Activated CD8-positive, alpha-beta memory T cell treated with anti-CD3 and anti-CD28 coated beads, Interleukin-2, amount 10 ng/mL, durations not matched to agents 7 days and 5 days (primary cell): ENCODE data around the gene MRPL49. TPM values are rescaled to one million over a fixed set of nuclear protein-coding genes. Genes with fewer than 3 reads are reported as not detected.
"Not testable (repeated sequence)": the region's sequence is repeated elsewhere in the genome, so short reads cannot be mapped to it uniquely, and the experiment has no call there.

Source experiments
- ATAC-seq: fragments of 150-1000 bp; cut with Tn5 transposase; one replicate; pipeline ENCODE4 v1.10.0; 2021; ENCODE audit warnings: moderate library complexity
- CTCF ChIA-PET: fragments of 350-600 bp; sonication (Branson Sonifier 250); formaldehyde crosslinking; loops from one replicate; lab custom pipeline; 2021; ENCODE audit warnings: antibody characterized with exemption; lab: Charles Lee
- DNase-seq: peaks from one replicate; pipeline ENCODE4 v3.0.0-alpha.2; 2020
- H3K27ac Mint-ChIP-seq: one replicate; pipeline ENCODE4 v1.8.0; 2021; ENCODE audit warnings: mild to moderate bottlenecking, mixed read lengths
- H3K27me3 Mint-ChIP-seq: one replicate; pipeline ENCODE4 v1.8.0; 2021; ENCODE audit warnings: mixed read lengths
- H3K36me3 Mint-ChIP-seq: one replicate; pipeline ENCODE4 v1.8.0; 2021; ENCODE audit warnings: mild to moderate bottlenecking, mixed read lengths
- H3K4me1 Mint-ChIP-seq: one replicate; pipeline ENCODE4 v1.8.0; 2021; ENCODE audit warnings: mixed read lengths
- H3K4me3 Mint-ChIP-seq: one replicate; pipeline ENCODE4 v1.8.0; 2021; ENCODE audit warnings: mild to moderate bottlenecking, moderate library complexity, mixed read lengths
- H3K9me3 Mint-ChIP-seq: one replicate; pipeline ENCODE4 v1.8.0; 2022; ENCODE audit warnings: low read depth, mixed read lengths
- total RNA-seq, 2 experiments: library from RNA; stranded (reverse); gene quantifications; one replicate each; pipeline ENCODE4 v1.2.3, GENCODE V29; 2021

MRPL49 gene
- total RNA-seq, 2 experiments from 2014 or later: 42.0 to 61.7 TPM

DNA sequence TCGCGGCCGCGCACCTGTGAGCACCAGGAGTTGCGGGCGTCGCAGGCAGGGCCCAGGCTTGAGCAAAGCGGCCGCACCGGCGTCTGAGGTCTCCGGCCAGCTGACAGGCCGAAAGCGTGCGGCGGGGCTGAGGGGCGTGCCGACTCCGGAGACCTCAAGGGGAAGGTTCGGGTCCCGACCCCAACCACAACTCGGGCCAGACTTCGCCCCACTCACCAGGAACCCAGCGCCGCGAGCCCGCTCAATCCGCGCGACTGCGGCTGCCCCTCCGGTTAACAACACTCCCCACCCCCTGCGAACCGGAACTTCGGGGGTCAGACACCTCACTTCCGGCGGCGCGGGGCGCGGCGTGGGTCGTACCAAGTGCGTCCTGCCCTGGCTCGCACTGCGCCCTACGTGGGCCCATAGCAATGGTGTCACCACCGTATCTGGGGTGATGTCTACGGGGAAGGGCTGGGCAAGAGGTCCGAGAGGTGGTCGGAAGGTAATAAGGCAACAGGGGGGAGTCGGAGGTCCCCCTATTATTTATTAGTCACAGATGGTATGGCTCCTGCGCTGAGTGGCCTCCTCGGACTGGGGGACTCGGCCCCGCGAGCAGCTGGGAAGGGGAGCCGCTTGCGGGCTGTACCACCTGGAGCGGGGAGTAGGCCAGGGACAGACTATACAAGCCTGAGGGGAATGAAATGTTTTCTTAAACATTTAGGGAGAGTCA is 12.3 kb downstream of the MRPL49 start, which contains the start of gene SYVN1:
SYVN1 (minus strand) TSS at position 280 of the 712 bp plus-strand sequence. CDS start 918 bp downstream, outside the sequence.
- peak; percentile 93 for DNase-seq
- Mint-ChIP-seq H3K4me3 (peak within 1 kb of the TSS; percentile 96), H3K27me3 (no peaks in the 10 kb centered on the region), H3K4me1 (peaks cover 34% of the 10 kb centered on the region), H3K27ac (peak within 1 kb of the TSS; percentile 100), H3K9me3 (no peaks in the 10 kb centered on the region), H3K36me3 (peaks cover 5% of the 10 kb centered on the region)
- peak; percentile 82 for ATAC-seq
- CTCF ChIA-PET: interaction anchor here (0.6 to 4.3 kb wide), 20 partner anchors 9 to 390 kb away, joined by 3 to 31 read pairs (median 4); partner anchors contain the start of genes ARL2, CAPN1, CDC42EP2 and CDCA5

DNA sequence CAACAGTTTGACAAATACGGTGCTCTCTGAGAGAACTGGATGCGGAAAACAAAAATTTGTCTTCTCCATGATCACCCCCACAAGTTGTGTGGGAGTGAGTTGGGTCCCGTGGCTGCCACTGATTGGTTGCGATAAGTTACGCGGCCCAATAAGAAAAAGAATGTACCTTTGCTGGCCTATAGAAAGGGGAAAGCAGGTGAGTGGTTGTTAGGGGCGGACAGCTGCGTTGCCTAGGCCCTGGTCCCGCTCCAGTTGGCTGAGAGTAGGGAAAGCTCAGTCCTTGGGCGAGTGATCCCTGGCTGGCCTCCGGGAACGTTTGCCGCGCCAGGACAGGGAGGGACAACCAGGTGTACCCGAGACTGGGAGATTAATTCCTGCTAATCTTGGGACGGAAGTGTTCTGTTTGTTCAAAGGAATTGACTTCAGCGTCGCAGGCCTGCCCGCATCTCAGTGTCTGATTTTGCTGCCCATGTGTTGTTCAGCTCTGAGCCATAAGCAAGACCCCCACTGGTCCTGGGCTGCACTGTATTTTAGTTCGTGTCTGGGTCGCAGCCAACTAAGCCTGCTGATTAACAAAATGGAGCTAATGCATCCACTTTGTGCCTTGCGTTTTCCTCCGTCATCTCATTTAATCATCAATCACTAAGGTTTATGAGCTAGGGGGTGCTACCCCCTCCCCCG is 13.0 kb downstream of the MRPL49 start:
- ATAC-seq (peak; percentile 91), DNase-seq (peak; percentile 93)
- Mint-ChIP-seq H3K36me3 (peaks cover 5% of the 10 kb centered on the region), H3K9me3 (no peaks in the 10 kb centered on the region), H3K27ac (peak overlapping the region; percentile 100), H3K4me3 (peak overlapping the region; percentile 96), H3K27me3 (peaks cover 3% of the 10 kb centered on the region), H3K4me1 (peaks cover 34% of the 10 kb centered on the region)
- CTCF ChIA-PET: interaction anchor here (0.6 to 4.3 kb wide), 24 partner anchors 9 to 391 kb away, joined by 3 to 31 read pairs (median 4); partner anchors contain the start of genes ARL2, CAPN1, CDC42EP2 and CDCA5

DNA sequence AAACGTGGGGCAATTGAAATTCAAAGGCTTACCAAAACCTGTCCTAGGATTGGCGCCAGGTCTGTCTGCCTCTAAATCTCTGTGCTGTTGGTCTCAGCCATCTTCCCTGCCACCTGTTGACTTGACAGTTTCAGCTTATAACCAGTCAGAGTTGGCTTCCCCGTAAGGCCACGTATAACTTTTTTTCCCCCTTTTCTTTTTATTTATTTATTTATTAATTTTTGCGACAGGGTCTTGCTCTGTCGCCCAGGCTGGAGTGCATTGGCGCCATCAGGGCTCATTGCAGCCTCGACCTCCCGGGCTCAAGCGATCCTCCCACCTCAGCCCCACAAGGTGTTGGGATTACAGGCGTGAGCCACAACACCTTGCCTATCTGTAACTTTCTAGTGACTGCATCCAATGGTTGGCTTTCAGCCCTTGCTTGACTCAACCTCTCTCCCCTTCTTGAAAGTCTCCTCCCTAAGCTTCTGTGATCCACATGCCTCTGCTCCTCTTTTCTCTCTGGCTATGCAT is 13.6 kb downstream of the MRPL49 start:
- H3K4me1 Mint-ChIP-seq: peaks cover 34% of the 10 kb centered on the region
- peaks cover 7% of the 10 kb centered on the region for H3K27me3 Mint-ChIP-seq

DNA sequence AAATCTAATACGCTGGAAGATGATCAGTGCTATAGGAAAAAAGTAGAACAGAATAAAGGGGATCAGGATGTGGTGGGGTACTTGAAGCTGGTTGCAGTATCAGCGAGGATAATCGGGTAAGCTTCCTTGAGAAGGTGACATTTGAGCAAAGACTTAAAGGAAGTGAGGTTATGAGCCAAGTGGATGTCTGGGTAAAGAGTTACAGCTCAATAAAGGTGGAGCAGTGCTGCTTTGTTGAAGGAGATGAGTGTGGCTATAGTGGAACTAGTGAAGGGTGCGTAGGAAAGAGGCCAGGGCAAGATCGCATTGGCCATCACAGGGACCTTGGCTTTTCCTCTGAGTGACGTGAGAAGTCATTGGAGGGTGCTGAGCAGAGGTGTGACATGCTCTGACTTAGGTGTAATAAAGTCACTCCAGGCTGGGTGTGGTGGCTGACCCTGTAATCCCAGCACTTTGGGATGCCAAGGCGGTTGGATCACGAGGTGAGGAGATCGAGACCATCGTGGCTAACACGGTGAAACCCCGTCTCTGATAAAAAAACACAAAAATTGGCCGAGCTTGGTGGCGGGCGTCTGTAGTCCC is 14.5 kb downstream of the MRPL49 start:
- Mint-ChIP-seq H3K27me3 (peaks cover 10% of the 10 kb centered on the region), H3K4me1 (peaks cover 34% of the 10 kb centered on the region), H3K36me3 (no peaks in the 10 kb centered on the region), H3K4me3 (peak overlapping the region; percentile 59), H3K27ac (peak overlapping the region; percentile 66), H3K9me3 (no peaks in the 10 kb centered on the region)
- ATAC-seq: no peak
- DNase-seq: no peak
- CTCF ChIA-PET: interaction anchor here (0.6 to 4.3 kb wide), 7 partner anchors 11 to 125 kb away, joined by 3 to 31 read pairs (median 5); partner anchors contain the start of genes ARL2 and TM7SF2

More for the DNA sequence above, 13.6 kb downstream of the MRPL49 start:
- Mint-ChIP-seq H3K27ac (peak overlapping the region; percentile 100), H3K36me3 (peaks cover 5% of the 10 kb centered on the region), H3K4me3 (peak overlapping the region; percentile 96), H3K9me3 (no peaks in the 10 kb centered on the region)
- CTCF ChIA-PET: interaction anchor here (0.6 to 4.3 kb wide), 22 partner anchors 12 to 391 kb away, joined by 3 to 31 read pairs (median 4); partner anchors contain the start of genes ARL2, CAPN1, CDC42EP2 and CDCA5
- DNase-seq: no peak
- ATAC-seq: no peak

DNA sequence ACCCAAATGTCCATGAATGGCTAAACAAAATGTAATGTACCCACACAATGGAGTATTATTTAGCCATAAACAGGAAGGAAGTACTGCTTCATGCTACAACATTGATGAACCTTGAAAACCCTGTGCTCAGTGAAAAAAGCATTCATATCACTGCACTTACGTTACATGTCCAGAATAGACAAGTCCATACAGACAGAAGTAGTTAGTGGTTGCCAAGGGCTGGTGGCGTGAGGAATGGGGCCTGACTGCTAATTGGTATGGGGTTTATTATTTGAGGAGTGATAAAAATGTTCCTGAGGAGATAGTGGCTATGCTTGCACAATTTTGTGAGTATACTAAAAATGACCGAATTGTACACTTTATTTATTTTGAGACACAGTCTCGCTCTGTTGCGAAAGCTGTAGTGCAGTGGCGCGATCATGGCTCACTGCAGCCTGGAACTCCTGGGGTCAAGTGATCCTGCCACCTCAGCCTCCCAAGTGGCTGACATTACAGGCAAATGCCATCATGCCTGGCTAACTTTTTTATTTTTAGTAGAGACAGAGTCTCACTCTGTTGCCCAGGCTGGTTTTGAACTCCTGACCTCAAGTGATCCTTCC is 19.9 kb downstream of the MRPL49 start:
- CTCF ChIA-PET: no interaction called here
- no peaks in the 10 kb centered on the region for H3K9me3 Mint-ChIP-seq
- no peak overlapping the region for H3K27ac Mint-ChIP-seq
- H3K27me3 Mint-ChIP-seq: peaks cover 25% of the 10 kb centered on the region
- H3K36me3 Mint-ChIP-seq: no peaks in the 10 kb centered on the region
- no peak overlapping the region for H3K4me3 Mint-ChIP-seq
- ATAC-seq (no peak), DNase-seq (no peak)
- H3K4me1 Mint-ChIP-seq: no peaks in the 10 kb centered on the region

DNA sequence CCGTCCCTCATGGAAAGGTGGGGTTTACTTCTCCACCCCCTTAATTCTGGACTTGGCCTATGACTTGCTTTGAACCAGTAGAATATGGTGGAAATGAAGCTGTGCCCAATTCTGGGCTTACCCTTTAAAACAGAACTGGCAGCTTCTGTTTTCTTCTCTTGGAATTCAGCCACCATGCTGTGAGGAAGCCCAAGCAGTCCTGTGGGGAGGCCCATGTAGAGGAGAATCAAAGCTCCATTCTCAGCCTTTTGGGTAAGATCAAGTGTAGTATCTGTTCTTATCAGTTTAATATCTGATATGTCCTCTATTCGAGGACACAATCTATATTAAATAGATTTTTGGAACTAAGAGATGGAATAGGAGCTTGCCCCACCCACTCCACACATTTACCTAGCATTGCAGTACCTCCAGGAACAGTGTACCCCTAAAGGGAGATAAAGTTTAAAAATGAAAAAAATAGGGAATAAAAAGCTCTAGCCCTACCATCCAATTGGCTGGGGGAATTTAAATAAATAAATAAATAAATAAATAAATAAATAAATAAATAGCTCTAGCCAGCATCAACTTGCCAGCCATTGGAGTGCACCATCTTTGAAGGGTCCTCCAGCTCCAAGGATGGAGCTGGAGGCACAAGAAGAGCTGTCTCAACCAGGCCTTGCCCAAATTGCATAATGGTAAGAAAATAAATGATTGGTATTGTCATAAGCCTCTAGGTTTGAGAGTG is 25.4 kb downstream of the MRPL49 start:
- no peak overlapping the region for H3K27ac Mint-ChIP-seq
- H3K9me3 Mint-ChIP-seq: no peaks in the 10 kb centered on the region
- CTCF ChIA-PET: interaction anchor here (0.6 to 1.4 kb wide), 7 partner anchors 8 to 479 kb away, joined by 3 to 7 read pairs (median 3); partner anchors contain the start of gene CDC42BPG
- H3K27me3 Mint-ChIP-seq: peaks cover 10% of the 10 kb centered on the region
- no peaks in the 10 kb centered on the region for H3K36me3 Mint-ChIP-seq
- DNase-seq (no peak), ATAC-seq (no peak)
- peaks cover 17% of the 10 kb centered on the region for H3K4me1 Mint-ChIP-seq
- H3K4me3 Mint-ChIP-seq: no peak overlapping the region

DNA sequence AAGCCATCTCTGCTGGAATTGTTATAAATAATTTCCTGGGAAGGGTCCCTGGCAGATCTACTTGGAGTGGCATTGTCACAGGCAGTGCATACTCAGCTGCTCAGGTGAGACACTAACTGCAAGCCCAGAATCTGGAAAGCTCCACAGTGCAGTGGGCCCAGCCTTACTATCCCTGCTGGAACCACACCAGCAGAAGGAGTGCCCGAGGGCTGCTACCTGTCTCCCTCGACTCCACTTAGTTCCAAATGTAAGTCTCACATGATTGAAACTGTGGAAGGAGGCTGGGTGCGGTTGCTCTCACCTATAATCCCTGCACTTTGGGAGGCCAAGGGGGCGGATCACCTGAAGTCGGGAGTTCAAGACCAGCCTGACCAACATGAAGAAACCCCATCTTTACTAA is 26.5 kb downstream of the MRPL49 start:
- Mint-ChIP-seq H3K27me3 (peaks cover 12% of the 10 kb centered on the region), H3K9me3 (no peaks in the 10 kb centered on the region), H3K4me1 (peaks cover 21% of the 10 kb centered on the region), H3K27ac (no peak overlapping the region), H3K4me3 (no peak overlapping the region), H3K36me3 (no peaks in the 10 kb centered on the region)
- CTCF ChIA-PET: interaction anchor here (1.1 kb wide), 1 partner anchor 102 kb away, joined by 3 read pairs; no protein-coding TSS in a partner anchor
- DNase-seq (no peak), ATAC-seq (no peak)

DNA sequence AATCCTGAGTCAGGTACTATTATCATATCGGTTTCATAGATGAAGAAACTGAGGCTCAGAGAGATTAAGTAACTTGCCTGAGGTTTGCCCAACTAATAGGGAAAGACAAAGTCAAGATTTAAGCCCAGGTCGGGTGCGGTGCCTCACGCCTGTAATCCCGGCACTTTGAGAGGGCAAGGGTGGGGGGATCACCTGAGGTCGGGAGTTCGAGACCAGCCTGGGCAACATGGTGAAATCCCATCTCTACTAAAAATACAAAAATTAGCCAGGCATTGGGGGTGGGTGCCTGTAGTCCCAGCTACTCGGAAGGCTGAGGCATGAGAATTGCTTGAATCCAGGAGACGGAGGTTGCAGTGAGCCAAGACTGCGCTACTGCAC is 28.0 kb downstream of the MRPL49 start:
- not testable (repeated sequence) for ATAC-seq, H3K36me3 Mint-ChIP-seq, H3K27me3 Mint-ChIP-seq, H3K27ac Mint-ChIP-seq, H3K4me3 Mint-ChIP-seq, H3K9me3 Mint-ChIP-seq, DNase-seq
- peaks cover 21% of the 10 kb centered on the region for H3K4me1 Mint-ChIP-seq
- CTCF ChIA-PET: interaction anchor here (0.7 kb wide), 2 partner anchors 17 to 442 kb away, joined by 3 to 4 read pairs; no protein-coding TSS in a partner anchor

DNA sequence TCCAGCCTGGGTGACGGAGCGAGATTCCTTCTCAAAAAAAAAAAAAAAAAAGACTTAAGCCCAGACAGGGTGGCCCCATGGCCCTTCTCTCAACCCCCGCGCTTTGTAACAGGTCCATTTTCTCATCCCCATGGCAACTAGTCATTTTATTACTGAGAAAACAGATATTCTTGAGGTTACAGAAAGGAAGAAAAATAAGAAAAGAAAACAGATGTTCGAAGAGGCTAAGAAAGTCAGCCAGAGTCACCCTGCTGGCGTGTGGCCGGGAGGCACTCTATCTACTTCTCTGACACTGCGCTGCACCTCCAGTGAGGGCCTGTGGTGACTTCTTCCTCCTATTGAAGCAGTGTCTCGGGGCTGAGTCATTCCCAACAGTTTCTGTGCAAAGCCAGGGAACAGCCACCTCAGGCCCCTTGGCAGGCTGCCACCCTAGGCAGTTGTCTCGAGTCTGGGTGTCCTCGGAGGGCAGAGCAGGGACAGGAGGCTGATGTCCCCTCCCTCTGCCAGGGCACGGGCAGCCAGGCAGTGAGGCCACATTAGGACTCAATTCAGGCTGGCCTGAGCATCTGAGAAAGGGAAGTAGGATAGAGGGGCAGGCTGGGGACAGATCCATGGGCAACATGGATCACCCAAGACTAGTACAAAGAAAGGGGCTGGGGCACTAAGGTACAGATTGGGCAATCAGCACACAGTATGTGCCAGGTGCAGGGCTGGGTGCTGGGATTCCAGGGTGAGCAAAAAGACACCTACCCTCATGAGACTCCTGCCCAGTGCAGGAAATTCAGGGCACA is 28.6 kb downstream of the MRPL49 start:
- Mint-ChIP-seq H3K4me3 (no peak overlapping the region), H3K4me1 (peaks cover 21% of the 10 kb centered on the region), H3K36me3 (no peaks in the 10 kb centered on the region), H3K27ac (no peak overlapping the region), H3K27me3 (peaks cover 4% of the 10 kb centered on the region), H3K9me3 (no peaks in the 10 kb centered on the region)
- DNase-seq (peak; percentile 54), ATAC-seq (peak; percentile 63)
- CTCF ChIA-PET: interaction anchor here (0.7 kb wide), 2 partner anchors 17 to 443 kb away, joined by 3 to 4 read pairs; no protein-coding TSS in a partner anchor

DNA sequence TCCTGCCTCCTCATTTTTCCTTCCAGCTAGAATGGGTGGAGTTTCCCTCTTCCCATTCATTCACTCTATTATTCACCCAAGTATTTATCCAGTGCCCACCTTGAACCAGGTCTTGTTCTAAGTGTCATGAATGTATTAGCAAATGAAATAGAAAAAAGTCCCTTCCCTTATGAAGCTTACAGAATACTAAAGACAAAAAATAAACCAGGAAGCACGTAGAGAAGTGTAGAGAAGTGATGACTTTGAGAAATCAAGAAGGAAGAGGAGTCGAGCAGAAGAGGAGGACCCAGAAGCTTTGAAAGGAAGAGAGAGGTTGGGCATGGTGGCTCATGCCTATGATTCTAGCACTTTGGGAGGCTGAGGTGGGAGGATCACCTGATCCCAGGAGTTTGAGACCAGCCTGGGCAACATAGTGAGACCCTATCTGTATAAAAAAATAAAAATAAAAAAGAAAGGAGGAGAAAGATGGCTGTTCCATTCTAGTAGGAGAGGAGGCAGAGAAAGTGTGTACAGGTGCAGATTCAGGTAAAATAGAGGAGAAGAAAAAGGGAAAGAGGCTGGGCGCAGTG is 29.3 kb downstream of the MRPL49 start:
- peaks cover 4% of the 10 kb centered on the region for H3K27me3 Mint-ChIP-seq

DNA sequence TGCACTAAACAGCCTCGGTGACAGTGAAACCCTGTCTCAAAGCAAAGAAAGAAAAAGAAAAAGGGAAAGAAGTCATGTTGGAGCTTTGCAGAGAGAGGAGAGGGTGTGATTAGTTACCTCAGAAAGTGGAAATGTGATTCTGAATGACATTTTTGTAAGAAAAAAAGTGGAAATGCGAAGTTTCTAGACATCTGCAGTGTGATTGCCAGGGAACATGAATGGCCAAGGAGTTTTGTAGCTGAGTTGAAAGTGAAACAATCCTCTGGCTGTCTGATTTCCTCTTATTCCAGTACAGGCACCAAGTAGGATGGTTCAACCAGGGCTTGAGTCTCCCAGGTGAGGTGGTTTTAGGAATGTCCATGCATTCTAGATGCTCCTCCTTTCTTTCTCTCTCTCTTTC is 30.0 kb downstream of the MRPL49 start:
- CTCF ChIA-PET: interaction anchor here (1.2 to 1.7 kb wide), 2 partner anchors 14 to 29 kb away, joined by 3 to 4 read pairs; no protein-coding TSS in a partner anchor

More for the DNA sequence above, 29.3 kb downstream of the MRPL49 start:
- H3K36me3 Mint-ChIP-seq: no peaks in the 10 kb centered on the region
- CTCF ChIA-PET: interaction anchor here (1.2 to 1.7 kb wide), 2 partner anchors 14 to 29 kb away, joined by 3 to 4 read pairs; no protein-coding TSS in a partner anchor
- ATAC-seq (no peak), DNase-seq (no peak)
- no peak overlapping the region for H3K4me3 Mint-ChIP-seq
- H3K4me1 Mint-ChIP-seq: peaks cover 21% of the 10 kb centered on the region
- H3K27ac Mint-ChIP-seq: no peak overlapping the region
- H3K9me3 Mint-ChIP-seq: no peaks in the 10 kb centered on the region

More for the DNA sequence above, 30.0 kb downstream of the MRPL49 start:
- peaks cover 21% of the 10 kb centered on the region for H3K4me1 Mint-ChIP-seq
- H3K9me3 Mint-ChIP-seq: no peaks in the 10 kb centered on the region
- no peak overlapping the region for H3K4me3 Mint-ChIP-seq
- H3K36me3 Mint-ChIP-seq: no peaks in the 10 kb centered on the region
- no peak overlapping the region for H3K27ac Mint-ChIP-seq
- DNase-seq (no peak), ATAC-seq (no peak)
- H3K27me3 Mint-ChIP-seq: peaks cover 6% of the 10 kb centered on the region
